ENCODE data around the gene UAP1L1. TPM values are rescaled to one million over a fixed set of nuclear protein-coding genes. Genes with fewer than 3 reads are reported as not detected.

The UAP1L1 gene
- total RNA-seq, 1 donor from 2014 or later, result 27.2 TPM

DNA sequence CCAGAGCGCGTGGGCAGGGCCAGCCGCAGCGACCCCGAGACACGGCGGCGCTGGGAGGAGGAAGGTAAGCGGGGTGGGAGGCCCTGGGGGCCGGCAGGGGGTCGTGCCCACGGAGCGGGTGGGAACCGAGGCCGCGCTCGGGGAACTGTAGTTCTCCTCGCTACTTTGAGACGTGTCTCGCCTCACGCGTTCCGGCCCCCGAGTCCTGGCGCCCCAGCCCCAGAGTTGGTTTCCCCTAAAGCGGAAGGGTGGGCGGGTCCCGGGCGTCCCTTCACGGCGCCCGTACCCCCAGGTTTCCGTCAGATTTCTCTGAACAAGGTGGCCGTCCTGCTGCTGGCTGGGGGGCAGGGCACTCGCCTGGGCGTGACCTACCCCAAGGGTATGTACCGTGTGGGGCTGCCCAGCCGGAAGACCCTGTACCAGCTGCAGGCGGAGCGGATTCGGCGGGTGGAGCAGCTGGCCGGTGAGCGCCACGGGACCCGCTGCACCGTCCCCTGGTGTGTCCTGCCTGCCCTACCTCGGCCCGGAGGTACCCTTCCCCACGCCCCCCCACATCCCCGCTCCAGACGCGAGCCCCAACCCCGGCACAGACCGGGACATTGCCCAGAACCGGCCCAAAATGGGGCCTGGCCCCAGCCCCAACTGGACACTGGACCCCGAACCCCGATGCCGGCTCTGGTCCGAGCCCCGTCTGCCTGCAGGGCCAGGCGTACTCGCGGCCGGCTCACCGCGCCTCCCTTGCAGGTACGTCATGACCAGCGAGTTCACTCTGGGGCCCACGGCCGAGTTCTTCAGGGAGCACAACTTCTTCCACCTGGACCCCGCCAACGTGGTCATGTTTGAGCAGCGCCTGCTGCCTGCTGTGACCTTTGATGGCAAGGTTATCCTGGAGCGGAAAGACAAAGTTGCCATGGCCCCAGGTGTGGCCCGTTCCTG is 709 bp downstream of the UAP1L1 start:
- peak; percentile 29 for DNase-seq

DNA sequence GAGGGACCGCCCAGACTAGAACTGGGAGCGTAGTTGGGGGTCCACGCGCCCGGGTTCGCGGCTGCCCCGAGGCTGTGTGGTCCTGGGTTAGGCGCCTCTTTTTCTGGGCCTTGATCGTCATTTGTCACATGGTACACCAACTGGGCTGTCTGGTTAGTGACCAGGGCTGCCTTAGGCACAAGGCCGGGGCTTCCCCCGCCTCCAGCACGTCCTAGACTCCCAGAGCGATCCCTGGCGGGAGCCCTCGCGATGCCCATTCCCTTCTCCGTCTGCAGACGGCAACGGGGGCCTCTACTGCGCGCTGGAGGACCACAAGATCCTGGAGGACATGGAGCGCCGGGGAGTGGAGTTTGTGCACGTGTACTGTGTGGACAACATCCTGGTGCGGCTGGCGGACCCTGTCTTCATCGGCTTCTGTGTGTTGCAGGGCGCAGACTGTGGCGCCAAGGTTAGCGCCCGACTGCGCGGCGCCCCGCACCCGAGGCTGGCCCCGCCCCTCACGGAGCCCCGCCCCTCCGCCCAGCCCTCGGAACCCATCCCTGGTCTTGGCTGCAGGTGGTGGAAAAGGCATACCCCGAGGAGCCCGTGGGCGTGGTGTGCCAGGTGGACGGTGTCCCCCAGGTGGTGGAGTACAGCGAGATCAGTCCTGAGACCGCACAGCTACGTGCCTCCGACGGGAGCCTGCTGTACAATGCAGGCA is 1.5 kb downstream of the UAP1L1 start:
- DNase-seq, result no peak

DNA sequence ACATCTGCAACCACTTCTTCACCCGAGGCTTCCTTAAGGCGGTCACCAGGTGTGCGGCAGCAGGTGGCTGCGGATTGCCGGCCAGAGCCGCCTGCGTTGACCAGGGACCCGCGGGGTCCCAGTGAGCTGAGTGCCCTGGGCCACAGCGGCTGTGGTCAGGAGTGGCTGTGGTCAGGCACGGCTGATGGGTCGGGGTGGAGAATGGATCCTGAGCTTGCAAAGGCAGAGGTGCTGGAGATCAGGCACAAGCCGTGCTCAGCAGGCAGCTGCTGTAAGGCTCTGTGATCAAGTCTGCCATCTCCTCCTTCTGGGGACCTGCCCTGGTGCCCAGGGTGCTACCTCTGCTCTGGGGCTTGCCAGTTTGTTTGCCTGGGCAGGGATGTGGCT is 2.1 kb downstream of the UAP1L1 start:
- no peak for DNase-seq

DNA sequence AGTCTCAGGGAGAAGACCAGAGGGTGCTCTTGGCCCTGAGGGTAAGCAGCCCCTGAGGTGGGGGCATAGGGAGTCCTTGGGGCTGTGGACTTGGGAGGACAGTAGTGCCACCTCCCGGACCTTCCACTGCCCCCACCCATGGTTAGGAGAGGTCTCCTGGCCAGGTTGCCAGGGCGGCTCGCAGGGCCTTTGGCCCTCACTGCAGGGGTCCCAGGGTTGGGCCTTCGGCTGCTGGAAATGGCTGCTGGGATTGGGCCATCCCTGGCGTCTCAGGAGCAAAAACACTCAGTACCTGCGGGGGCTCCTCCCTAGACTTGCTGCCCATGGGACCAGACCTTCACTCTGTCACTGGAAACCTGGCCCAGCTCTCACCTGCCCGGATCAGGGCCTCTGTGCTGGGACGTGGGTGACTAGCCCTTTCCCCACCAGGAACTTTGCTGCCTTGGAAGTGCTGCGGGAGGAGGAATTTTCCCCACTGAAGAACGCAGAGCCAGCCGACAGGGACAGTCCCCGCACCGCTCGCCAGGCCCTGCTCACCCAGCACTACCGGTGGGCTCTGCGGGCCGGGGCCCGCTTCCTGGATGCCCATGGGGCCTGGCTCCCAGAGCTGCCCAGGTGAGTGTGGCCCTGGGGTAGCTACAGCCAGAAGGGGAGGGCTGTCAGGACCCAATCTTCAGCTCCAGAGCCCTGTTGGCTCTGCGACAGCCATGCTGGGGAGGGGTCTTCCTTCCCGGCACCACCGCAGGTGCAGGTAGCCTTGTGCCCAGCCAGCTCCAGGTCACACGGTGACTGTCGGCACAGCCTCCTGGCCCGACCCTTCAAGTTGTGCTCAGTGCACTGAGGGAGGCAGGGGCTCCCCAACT is 3.2 kb downstream of the UAP1L1 start:
- DNase-seq, result no peak

DNA sequence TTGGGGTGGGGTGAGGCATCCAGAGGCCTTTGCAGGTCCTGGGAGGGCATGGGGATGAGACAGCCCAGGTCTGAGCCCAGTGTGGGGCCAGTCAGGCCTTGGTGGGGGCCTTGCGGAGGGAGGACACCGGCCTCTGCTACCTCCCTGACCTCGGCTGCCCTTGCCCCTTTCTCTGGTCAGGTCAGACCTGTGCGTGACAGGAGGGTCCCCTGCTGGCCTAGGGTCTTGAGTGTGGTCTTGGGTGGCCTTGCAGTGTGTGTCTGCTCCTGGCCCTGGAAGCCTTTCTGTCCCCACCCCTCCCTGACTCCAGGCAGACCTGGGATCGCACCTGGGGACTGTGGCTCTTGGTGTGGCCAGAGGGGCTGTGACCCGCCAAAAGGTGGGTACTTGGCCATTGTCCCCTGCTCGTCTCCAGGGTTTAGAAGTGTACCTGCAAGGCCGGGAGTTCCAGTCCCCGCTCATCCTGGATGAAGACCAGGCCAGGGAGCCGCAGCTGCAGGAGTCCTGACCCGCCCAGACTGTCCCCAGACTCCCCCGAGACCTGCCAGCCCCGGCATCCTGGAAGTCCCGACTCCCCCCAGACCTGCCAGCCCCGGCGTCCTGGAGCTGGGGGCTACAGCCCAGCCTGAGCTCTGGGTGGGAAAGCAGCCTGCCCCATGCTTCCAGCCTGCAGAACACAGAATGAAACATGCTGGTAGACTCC is 5.1 kb downstream of the UAP1L1 start:
- DNase-seq, result no peak

GRCh38 chr9:137082925-137083290 is 5.6 kb downstream of the UAP1L1 start:
- DNase-seq, result no peak

- peak; percentile 92 for DNase-seq
Observed at GRCh38 chr9:137083394-137084004, 6.2 kb downstream of the UAP1L1 start.

GRCh38 chr9:137084526-137084925 is 7.2 kb downstream of the UAP1L1 start:
- no peak for DNase-seq

DNA sequence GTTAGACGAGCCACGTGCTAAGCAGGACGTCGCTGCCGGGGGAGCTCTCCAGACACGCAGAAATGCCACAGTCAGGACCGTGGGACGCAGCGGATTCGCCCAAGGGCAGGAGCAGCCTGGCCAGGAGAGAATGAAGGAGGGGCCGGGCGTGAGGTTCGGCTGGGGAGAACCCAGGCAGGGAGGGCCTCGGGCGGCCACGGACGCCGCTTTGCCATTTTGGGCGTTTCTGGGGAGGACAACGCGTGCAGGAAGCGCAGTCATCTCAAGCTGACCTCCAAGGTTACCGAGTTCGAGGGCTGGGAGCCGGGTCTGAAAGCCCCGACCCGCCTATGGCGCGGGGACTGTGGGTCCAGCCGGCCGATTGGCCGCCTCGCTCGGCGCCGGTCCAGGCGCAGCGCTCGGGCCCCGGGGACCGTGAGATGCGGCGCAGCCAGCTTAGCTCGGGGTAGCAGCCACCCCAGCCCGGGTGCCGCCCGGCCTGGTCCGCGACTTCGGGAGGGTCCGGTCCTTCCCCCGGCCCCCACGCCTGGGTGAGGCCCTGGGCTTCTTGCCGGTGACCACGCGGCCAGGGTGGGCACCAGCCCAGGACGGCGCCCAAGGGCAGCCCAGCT is 8.7 kb downstream of the UAP1L1 start:
- peak; percentile 41 for DNase-seq

DNA sequence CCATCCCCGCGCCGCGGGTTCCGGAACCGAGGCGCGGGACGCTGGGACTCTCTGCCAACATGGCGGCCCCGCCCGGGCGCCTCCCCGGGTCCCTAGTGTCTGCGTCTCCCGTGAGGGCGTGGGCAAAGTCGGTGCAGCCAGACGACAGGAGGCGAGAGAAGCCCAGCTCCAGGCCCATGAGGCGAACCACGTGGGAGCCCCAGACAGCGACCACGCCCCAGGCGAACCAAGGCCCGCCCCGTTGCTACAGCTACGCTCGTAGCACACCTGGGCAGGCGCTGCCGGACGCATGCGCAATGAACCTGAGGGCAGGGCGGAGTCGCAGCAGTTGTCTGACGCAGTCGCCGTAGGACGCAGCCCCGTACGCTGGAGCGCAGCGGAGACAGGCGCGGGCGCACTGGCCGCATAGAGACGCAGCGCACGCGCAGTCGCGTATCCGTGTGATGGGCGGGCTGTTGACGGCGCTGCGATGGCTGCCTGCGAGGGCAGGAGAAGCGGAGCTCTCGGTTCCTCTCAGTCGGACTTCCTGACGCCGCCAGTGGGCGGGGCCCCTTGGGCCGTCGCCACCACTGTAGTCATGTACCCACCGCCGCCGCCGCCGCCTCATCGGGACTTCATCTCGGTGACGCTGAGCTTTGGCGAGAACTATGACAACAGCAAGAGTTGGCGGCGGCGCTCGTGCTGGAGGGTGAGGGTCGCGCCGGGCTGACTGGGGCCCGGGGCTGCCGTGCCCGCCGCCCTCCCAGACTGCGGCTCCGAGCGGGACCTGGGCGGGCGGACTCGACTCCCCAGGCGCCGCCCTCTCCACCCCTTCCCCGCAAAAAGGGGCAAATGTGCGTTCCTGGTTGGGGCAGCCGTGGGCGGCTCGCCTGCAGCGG is 9.5 kb downstream of the UAP1L1 start, which contains the start of gene MAN1B1:
TSS of gene MAN1B1 (plus strand) at position 455 of the 878 bp plus-strand sequence. CDS start at position 470, 15 bp downstream.
- DNase-seq, result peak; percentile 100

GRCh38 chr9:137087409-137087925 is 10.2 kb downstream of the UAP1L1 start:
- DNase-seq, result no peak

- no peak for DNase-seq
Observed at GRCh38 chr9:137088121-137088520, 10.8 kb downstream of the UAP1L1 start.

DNA sequence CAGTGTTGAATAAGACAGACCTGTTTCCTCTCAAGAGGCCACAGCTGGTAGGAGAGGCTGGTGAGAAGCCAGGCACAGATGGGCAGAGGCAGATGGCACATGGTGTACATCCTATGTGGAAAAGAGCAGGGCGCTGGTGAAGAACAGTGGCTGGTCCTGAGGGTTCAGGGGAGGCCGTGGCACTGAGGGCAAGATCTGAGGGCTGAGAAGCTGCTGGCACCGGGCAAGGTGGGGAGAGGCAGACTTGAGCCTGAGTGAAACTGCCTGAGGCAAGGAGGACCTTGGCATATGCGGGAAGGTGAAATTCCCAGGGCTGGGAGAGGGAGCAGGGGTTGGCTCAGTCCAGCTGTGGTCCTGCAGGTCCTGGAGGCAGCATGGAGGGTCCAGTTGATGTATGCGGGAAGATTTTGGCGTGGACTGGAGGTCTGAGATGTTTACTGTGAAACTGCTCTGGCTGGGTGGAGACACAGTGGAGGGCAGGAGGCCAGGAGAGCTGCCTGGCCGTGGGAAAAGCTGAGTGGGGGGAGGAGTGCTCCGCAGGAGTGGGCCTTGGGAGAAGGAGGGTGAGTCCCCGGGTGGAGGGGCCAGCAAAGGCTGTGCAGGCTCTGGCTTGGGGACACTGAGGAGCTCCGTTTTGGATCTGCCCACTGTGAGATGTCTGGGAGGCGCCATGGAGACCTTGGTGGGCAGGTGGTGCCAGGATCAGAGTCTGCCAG is 12.1 kb downstream of the UAP1L1 start:
- DNase-seq, result no peak

DNA sequence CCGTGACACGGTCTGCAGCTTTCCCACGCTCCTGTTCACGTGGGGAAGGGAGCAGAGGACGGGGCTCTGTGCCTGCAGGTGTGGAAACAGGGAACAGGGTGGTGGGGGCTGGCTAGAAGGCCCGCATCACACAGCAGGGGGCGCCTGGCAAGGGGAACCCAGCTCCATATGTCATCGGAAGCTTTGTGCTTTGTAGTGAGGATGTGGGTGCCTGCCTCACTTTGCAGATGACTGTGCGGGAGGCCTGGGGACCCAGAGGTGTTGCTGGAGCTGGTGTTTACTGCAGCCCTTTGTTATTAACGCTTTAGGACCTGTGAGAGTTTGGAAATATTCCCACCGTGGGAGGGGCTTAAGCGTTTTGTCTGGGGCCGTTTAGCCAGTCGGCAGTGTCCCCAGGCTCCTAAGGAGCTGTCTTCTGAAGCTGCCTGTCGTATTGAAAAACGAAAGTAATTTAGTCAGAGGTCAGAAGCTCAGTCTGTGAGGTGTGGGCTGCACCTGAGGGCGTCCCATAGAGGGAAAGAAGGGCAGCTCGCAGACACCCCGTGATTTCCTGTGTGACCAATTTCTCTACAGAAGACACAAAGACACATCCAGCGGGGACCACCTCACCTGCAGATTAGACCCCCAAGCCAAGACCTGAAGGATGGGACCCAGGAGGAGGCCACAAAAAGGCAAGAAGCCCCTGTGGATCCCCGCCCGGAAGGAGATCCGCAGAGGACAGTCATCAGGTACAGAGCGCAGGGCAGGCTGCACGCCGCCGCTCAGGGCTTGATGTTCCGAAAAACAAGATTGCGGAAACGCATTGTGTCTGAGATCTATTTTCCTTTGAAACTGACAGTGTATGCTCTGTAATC is 18.6 kb downstream of the UAP1L1 start:
- DNase-seq, result peak; percentile 27

- DNase-seq, result no peak
Observed at GRCh38 chr9:137096785-137097546, 19.6 kb downstream of the UAP1L1 start.

GRCh38 chr9:137097761-137098462 is 20.6 kb downstream of the UAP1L1 start:
- DNase-seq, result no peak

DNA sequence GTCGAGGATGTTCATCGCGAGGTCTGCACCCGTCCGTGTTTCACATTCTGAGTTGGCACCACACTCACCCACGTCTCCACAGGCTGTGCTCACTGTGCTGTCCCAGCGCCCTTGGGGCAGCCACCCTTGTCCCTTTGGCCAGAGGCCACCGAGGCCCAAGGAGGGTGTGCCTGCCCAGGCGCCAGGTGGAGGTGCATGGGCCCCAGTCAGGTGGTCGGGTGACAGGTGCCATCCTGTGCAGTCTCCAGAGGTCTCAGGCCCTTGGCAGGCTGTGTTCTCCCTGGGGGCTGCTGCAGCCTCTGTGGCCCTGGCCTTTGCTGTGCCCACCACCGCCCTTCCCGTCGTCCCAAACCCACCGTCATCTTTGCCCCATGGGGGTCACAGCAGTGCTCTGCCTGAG is 21.9 kb downstream of the UAP1L1 start:
- DNase-seq, result no peak

Data from dermis blood vessel endothelial cell (primary cell).